Stimulated activated CD8-positive, alpha-beta memory T cell treated with anti-CD3 and anti-CD28 coated beads, Interleukin-4, amount 100 ng/mL, for 48 hours (primary cell): ENCODE results near the gene NRP1.

Experiments used
- DNase-seq: peaks from one replicate; pipeline ENCODE4 v3.0.0-alpha.2; 2020

The NRP1 gene

DNA sequence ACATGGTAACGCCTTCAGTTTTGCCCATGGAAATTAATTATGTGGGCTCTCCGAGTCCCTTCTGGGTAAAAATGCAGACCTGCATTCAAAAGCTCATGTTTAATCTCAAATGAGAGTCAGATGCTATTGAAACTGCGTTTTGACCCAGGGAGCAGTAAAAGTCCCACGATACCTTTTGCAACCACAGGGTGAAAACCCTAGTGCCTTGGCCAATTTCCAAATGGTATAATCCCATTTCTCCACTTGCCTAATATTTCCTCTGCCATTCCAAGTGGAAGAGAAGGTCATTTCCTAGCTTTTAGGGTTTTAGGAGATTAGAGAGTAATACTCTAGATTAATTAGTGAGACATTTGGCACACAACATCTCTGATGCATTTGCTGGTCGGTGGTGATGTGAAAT is 132.5 kb downstream of the NRP1 start:
- no peak for DNase-seq

DNA sequence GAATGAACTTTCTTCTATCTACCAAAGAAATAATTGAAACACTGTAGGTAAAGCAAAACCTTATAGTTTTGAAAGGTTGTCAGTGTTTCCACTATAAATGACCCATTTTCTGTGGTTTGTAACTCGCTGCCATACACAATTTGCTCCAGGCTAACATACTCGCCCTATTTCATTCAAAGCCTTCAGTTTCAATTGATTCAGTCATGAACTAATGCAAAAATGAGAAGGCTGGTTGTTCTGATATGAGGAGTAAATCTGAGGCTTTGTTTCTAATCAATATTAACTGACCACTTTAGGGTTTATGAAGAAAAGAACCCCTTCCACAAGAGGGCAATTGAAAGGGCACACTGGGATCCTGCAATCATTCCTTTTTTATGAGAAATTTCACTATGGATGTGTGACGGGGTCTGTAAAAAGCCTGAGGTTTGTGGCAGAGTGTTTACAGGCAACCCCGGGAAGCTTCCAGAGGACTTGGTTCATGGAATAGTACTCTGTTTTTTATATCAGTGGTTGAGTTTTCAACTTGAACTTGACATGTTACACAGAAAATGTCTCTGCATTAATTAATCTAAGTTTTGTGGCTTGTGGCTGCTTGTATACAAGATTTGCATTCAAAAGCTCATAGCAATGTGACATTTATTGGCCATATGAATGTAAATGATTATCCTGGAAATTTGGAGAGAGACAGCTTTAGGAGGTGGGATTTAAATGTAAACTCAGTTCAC is 133.2 kb downstream of the NRP1 start:
- no peak for DNase-seq

DNA sequence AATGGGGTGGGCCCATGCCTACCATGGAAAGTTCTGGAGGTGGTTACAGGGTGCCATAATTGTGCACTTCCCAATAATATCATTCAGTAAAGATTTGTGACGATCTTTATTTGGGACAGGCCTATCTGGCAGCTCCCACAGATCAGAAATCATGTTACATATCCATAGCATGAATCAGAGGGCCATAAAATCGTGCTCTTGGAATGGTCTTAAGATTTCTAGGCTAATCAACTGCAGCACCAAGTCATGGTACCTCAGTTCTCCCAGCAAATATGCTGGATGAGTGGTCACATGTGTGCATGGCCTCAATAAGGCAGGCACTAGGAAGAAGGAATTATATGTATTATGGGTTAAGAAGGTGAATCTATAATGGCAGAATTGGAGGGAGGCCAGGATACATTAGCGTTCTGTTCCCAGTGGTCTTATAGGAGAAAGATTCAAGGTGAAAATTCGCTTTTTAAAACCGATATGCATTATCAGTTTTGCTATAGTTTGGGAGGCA is 134.7 kb downstream of the NRP1 start:
- no peak for DNase-seq

DNA sequence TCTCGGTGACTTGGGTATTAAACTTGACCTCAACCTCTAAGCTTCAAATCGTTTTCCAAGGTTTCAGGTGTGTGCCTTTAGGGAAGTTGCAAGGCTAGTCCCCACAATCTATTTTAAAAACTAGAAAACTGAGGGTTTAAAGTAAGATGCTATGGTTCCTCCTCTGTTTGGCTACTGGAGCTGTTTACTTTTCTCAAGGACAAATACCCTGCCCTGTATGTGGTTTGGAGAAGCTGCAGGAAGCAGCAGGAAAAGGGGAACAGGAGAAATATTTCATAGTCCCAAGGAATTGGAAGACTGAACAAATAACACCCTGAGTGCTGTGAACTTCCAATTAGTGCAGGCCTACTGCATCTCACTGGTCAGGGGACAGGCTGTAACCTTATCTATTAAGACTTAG is 135.9 kb downstream of the NRP1 start:
- no peak for DNase-seq

DNA sequence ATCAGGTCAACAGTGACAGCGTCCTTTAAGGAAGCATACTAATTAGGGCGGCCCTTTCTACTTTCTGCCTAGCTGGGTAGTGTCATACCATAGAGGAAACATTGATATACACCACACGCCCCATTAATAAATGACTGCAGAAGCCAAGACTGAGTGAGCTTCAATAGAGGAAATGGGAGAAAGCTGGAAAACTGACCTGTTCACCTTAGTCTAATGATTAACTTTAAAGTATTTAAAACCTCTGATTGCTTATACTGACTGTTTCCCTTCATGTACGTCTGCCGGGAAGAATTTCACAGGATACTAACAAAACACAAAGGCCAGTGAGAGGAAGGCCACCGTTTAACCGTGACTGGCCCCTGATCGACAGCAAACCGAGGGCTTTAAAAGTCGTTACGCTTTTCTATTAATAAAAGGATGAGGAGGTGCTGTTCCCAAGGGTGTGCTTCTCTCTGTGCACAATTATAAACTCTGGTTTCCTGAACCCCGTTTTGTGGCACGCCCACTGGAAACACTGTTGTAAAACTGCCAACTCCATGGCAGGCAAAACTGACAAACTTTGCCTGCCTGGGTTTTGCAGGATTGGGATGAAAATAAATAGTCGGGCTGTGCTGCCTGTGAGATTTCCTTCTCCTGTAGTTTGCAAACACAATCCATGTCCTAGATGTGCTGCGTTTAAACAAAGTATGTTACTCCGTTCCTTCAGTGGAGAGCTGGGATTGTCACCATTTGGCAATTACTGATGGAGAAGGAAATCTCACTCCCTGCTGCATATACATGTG is 137.6 kb downstream of the NRP1 start:
- no peak for DNase-seq

DNA sequence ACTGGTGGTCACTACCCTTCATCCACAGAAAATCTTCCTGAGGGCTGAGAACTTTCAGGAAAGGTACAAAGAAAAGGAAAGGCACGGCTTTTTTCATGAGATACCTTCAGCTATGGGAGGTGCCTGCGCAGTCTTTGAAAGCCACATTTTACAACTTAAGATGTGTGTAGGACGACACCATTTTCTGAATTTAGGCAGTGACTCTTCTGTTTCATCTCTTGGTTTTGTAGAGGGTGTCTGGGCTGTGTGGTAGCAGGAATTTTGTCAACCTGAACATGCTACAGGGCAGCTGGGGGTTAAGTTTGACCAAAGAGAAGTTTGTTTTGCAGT is 138.1 kb downstream of the NRP1 start:
- no peak for DNase-seq

DNA sequence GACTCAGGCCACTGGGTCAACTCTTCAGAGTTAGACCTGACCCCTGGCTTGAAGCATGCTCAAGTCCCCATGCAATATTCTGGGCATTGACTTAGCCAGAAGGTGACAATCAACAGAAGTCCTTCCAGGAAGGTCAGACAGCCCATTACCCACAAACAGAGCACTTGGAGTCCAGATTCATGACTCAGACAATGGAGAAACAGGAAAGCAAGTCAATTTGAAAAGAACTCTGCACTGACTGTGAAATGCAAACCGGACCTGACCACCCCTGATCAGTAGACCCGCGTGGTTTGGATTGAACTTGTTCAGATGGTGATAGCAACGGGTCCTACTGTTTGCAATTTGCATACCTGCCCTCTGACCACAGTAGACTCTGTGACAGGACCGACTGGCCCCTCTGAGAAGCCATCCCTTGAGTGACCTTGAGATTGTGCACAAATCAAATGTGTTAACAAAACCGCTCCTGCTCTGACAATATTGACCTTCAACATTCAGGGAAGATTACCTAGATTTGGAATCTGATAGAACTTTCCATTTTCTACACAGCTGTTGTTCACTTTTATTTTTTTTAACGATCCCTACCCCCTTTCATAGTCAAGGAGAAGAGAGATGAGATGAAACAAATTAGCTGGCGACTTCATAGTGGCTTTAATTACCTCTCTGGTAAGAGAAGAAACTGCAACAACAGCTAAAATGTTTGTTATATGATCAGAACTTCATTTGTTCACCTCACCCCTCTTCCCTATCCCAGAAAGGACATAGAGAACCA is 138.7 kb downstream of the NRP1 start:
- no peak for DNase-seq

DNA sequence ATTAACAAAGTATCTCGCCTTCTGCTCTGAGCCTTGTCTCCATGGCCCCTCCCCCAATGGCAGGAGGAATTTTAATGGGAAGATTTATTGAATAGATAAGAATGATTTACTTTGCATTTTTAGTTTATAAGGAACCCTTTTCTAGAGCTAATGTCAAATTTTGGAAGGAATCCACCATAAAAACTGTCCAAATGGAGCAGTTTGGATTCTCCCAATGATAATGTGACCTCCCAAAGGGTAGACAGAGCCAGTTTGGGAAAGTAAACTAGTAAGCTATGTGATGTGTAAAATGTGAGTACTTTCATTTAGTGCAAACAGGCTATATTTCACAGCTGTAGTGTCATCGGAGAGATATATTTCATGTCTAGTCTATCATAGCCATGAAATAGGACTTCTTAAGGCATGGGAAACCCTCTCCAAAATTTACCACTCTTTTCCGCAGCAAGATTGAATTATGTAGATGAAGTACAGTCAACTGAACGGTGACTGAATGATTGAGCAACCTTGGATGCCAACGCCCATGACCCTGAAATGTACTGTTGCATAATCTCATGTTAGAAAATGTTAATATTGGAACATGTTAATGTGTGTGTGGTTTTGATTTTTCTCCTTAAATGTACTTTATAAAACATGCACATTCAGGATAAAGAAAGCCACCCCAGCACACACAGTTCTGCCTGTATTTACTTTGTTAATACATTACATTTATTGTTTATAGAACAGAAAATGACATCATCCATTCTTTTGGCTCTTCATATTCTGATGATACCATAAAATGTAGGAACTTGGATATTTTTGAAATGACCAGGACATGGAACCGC is 140.6 kb downstream of the NRP1 start:
- no peak for DNase-seq

DNA sequence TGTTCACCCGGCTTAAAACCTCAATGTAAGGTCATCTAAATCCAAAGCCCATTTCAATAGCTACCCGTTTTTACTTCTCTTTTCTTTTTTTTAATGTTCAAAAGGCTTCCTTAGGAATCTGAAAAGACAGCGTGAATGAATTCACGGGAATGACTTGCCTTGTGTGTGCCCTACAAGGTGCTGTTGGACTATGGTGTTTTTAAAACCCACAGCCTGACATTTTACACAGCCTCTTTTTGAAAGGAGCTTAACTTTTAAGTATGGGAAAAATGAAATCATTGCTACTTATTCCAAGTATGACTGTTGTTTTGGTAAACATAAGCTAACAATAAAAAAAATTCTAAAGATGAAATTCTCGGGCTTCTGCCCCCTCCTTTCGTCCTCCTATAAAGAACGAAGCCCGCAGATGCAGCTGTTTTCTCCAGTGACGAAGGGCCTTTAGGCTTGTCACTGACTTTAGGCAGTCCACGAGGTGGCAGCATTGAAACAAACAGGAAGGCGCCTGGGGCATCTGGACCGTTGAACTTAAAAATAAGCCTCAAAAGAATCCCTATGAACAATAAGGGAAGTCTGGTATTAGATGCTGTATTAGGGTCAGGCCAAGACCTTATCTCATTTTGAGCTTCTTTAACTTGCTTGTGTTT is 141.3 kb downstream of the NRP1 start:
- DNase-seq = peak; percentile 80

DNA sequence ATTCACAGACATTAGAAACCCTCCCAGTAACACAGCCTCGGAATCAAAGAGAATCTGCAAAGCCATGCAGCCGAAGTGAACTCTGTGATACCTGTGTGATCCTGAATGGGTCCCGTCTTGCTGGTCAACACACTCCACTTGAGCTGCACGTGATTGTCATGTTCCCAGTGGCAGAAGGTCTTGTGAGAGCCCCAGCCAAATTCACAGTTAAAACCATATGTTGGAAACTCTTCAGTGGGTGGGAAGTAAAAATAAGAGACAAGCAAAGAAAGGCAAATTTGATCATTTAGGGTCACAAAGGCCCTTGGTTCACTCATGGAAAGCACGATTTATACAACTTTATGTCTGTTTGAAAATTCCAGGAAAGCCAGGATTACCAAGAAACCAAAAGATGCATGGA is 142.3 kb downstream of the NRP1 start:
- DNase-seq = no peak

DNA sequence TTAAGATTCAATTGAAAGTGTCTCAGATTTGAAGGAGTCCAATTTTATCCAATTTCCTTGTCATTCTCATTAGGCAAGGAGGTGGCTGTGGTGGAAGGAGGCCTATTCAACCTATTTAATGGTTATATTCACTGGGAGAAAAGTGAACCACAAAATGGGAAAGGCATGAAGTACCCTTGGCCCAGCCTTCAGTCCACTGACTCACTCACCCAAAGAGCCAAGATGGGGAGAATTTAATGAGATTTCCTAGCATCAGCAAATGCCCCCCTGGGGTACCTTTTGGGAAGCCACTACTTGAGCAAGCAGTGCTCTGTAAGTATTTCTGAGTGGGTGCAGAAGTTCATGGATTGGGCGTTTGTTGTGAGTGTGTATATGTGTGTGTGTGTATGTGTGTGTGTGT is 144.1 kb downstream of the NRP1 start:
- no peak for DNase-seq

DNA sequence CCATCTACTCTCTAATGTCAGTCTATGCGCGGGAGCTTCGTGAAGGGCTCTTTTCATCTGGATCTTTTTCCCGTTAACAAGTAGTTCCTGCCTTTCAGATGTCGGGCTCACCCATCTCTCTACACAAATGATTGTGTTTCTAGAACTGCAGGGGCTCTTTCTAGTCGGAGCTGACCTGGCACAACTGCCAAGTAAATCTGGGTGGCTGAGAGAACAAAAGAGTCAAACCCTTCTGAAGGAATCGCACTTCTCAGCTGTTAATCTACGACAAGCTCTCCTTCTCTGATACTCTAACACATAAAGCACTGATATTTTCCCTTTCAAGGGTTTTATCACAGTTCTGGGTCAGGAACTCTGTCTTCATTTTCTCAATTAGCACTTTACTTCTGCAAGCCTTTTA is 144.7 kb downstream of the NRP1 start:
- DNase-seq = no peak

DNA sequence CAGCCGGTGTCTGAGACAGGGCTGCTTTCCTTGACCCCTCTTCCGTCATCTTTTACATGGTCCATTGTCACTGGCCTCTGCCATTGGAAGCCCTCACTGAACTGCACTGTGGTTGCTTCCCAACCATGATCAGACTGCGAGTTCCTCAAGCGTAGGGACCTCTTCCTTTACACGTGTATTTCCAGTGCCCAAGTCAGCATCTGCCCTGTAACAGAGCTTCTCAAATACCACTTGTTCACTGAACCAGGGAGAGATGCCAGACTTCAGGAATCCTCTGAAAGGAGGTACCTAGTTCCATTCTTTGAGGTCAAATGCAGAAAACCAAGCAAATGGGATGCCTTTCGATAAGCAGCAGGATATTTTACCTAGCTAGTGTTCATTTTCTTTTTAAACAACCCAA is 145.1 kb downstream of the NRP1 start:
- no peak for DNase-seq

DNA sequence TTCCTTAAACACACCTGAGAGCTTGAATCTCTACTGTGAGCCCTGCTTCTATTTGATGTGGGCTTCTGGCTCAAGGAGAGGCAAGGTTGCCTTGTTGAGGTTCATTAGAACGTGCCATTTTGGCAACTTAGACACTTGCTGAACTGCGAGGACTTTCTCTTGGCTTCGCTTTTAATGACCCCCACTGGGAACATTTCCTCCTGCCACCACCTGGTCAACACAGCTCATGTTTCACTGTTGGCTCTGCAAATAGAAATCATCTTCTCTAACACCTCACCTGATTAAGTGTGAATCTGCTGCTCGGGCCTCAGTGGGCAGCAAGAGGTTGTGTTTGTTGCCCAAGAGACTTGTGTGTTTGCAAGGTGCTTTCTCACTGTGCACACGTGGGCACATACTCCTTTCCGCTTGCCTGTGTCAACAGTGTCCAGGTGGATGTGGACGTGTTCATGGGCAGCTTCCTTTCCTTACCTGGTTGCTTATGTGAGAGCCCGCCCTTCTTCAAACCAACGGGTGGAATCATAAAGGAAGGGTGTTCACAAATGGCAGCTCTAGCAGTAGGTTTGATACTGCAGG is 147.0 kb downstream of the NRP1 start:
- no peak for DNase-seq

DNA sequence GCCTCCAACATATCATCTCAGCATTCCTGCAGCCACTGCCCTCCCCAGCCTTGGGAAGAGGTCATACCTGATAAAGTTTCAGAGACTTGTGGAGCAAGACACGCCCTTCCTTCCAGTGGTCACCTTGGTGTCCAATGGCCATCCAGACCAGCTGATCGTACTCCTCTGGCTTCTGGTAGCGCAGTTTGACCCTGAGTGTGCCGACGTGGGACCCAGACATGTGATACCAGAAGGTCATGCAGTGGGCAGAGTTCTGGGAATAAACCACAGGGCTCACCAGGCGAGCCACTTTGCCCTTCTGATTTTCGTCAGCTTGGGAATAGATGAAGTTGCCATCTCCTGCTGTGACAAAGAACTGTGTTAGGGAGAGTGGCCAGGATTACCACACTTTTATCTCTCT is 148.3 kb downstream of the NRP1 start:
- no peak for DNase-seq

DNA sequence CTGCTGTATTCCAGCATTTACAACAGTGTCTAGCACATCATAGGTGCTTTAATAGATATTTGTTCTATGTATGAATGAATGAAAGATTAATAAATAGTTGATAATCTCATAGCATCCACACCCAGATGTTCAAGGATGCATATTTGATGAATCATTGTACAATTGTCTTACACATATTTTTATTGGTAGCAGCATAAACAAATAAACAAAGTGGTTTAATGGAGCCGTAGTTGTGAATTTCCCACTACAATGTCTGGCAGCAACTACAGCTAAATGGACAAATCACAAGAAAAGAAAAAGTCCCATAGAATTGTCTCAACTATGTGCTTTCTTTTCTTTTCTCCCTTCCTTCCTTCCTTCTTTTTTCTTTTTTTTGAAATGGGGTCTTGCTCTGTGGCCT is 150.8 kb downstream of the NRP1 start:
- no peak for DNase-seq

DNA sequence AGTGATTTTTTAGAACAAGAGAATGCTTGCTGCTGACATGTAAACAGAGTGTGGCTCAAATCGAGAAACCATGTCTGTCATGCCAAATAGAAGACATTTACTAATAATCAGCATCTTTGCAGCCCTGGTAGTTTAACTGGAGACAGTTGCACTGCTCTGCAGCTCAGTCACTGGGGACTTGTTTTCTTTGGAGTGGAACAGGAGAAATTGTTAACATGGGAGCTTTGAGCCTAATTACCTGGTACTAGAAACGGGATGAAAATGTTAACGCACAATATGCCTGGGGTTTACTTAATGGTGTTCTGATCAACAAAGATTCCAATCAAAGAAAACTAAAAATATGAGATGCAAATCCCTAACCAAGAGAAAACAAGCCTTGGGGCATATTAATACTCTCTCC is 153.5 kb downstream of the NRP1 start:
- DNase-seq = no peak

DNA sequence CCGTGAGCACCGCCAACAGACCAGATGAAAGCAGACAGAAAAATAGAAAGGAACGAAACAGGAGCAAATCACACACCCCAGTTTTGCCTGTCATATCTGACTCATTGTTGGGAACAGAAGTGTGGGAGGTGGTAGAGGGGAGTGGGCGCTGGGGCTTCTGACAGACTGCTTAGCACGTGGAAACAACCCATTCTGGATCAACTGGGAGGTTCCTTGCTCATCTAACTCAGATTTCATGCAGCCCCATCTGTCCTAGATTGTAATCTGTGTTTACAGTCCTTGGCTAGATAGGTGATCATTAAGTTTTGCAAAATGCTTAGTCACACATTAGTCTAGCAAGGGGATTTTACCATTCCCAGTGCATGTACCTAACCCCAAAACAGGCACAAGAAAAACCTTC is 154.1 kb downstream of the NRP1 start:
- DNase-seq = no peak

DNA sequence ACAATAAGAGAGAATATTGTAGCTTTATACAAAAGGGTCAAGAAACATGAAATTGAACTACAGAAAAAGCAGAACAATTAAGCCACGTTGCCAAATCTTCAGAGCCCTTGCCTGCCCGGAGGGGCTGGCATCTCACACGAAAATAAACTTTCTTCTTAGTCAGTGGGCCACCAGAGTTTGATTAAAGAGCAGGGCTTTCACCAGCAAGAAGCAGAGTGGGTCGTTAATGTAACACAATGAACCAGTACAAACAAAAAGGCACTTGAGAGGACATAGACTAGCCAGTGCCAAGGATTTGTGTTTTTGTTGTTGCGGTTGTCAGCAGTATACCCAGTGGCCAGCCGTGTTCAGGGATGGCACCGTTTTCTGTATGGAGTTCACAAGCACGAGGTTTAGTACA is 155.4 kb downstream of the NRP1 start:
- DNase-seq = no peak

DNA sequence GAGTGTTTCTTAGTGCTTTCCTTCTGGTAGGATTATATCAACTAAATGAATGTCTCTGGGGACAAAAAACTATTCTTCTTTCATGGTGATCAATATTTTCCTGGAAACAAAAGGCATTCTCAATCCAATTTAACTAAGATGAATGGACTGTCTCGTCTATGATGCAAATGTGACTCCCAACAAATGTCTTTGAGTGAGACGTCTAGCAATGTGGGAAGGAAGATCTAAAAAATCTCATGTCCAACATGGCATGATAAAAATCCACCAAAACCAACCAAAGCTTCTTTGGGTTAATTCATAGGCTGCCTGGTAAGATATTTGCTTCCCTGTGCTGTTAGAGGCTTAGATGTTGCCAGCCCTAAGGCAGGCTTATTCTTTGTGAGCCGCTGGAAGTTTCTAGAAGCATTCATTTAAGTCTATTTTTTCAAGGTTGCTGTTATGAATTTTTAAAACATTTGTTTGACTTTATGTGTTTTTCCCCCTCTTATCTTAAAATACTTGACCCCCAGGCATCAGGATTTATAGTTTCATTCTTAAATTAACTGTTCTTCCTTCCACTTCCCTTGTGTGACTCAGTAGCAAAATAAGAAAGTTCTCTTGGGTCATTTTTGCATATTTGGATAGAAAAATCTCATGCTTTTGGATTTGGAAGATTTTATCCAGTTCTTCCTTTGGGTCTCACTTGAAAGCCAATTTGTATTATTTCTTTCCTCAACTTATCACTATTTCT is 156.3 kb downstream of the NRP1 start:
- no peak for DNase-seq

DNA sequence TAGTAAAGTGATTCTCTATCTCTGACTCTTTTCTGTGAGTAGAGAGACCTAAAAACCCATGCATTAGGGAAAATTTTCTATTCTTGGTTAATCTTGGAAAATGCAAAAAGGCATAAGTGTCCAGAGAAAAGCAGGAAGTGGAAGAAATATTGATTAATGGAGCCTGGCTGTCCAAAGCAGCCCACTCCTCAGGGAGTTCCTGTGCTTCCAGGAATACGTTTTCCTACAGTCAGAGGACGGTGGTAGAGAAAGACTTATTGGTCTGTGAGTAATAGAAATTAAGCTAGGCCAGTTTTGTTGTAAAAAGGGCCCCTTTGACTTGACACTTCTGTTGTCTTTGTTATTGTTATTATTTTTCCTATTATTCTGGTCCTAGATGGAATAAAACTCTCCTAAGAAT is 157.8 kb downstream of the NRP1 start:
- no peak for DNase-seq
